Activated naive CD8-positive, alpha-beta T cell treated with anti-CD3 and anti-CD28 coated beads, Interleukin-2, amount 50 U/mL, for 24 hours (primary cell): ENCODE data around the gene LRRC74A.

ENCODE experiments used
- ATAC-seq: fragments of 150-1000 bp; cut with Tn5 transposase; one replicate; pipeline ENCODE4 v1.10.0; 2021
- DNase-seq: peaks from one replicate; pipeline ENCODE4 v3.0.0; 2021
- H3K27ac Mint-ChIP-seq: one replicate; pipeline ENCODE4 v1.8.0; 2021; ENCODE audit warnings: mild to moderate bottlenecking, mixed read lengths
- H3K27me3 Mint-ChIP-seq: one replicate; pipeline ENCODE4 v1.8.0; 2021; ENCODE audit warnings: mixed read lengths
- H3K36me3 Mint-ChIP-seq: one replicate; pipeline ENCODE4 v1.8.0; 2021; ENCODE audit warnings: low read depth, mixed read lengths
- H3K4me1 Mint-ChIP-seq: one replicate; pipeline ENCODE4 v1.8.0; 2021; ENCODE audit warnings: mixed read lengths
- H3K4me3 Mint-ChIP-seq: one replicate; pipeline ENCODE4 v1.8.0; 2021; ENCODE audit warnings: mild to moderate bottlenecking, moderate library complexity, mixed read lengths
- H3K9me3 Mint-ChIP-seq: one replicate; pipeline ENCODE4 v1.8.0; 2021; ENCODE audit warnings: mixed read lengths

The LRRC74A gene

GRCh38 chr14:76855066-76855465, 28.9 kb downstream of the LRRC74A start:
- no peak for DNase-seq
- no peak overlapping the region for H3K27ac Mint-ChIP-seq
- H3K4me1 Mint-ChIP-seq = no peaks in the 10 kb centered on the region
- no peak for ATAC-seq
- no peak overlapping the region for H3K4me3 Mint-ChIP-seq
- H3K9me3 Mint-ChIP-seq = no peaks in the 10 kb centered on the region
- peaks cover 21% of the 10 kb centered on the region for H3K27me3 Mint-ChIP-seq
- no peaks in the 10 kb centered on the region for H3K36me3 Mint-ChIP-seq

- peaks cover 21% of the 10 kb centered on the region for H3K27me3 Mint-ChIP-seq
Observed at GRCh38 chr14:76856769-76857168, 30.6 kb downstream of the LRRC74A start.

GRCh38 chr14:76861574-76862255, 35.5 kb downstream of the LRRC74A start:
- ATAC-seq (no peak), DNase-seq (no peak)
- peaks cover 5% of the 10 kb centered on the region for H3K27me3 Mint-ChIP-seq
- H3K27ac Mint-ChIP-seq = no peak overlapping the region
- peaks cover 22% of the 10 kb centered on the region for H3K4me1 Mint-ChIP-seq
- H3K9me3 Mint-ChIP-seq = no peaks in the 10 kb centered on the region
- no peak overlapping the region for H3K4me3 Mint-ChIP-seq
- H3K36me3 Mint-ChIP-seq = no peaks in the 10 kb centered on the region

More at GRCh38 chr14:76856769-76857168, 30.6 kb downstream of the LRRC74A start:
- ATAC-seq (no peak), DNase-seq (no peak)
- Mint-ChIP-seq H3K4me3 (no peak overlapping the region), H3K9me3 (no peaks in the 10 kb centered on the region), H3K27ac (no peak overlapping the region), H3K36me3 (no peaks in the 10 kb centered on the region), H3K4me1 (no peaks in the 10 kb centered on the region)

- ATAC-seq (no peak), DNase-seq (no peak)
- peaks cover 2% of the 10 kb centered on the region for H3K27me3 Mint-ChIP-seq
- no peak overlapping the region for H3K27ac Mint-ChIP-seq
- peaks cover 27% of the 10 kb centered on the region for H3K4me1 Mint-ChIP-seq
- H3K4me3 Mint-ChIP-seq = no peak overlapping the region
- H3K36me3 Mint-ChIP-seq = no peaks in the 10 kb centered on the region
- no peaks in the 10 kb centered on the region for H3K9me3 Mint-ChIP-seq
Observed at GRCh38 chr14:76862546-76863282, 36.5 kb downstream of the LRRC74A start.

GRCh38 chr14:76863724-76864407, 37.7 kb downstream of the LRRC74A start:
- Mint-ChIP-seq H3K27me3 (peaks cover 2% of the 10 kb centered on the region), H3K36me3 (no peaks in the 10 kb centered on the region), H3K9me3 (no peaks in the 10 kb centered on the region), H3K4me1 (peaks cover 32% of the 10 kb centered on the region), H3K27ac (no peak overlapping the region), H3K4me3 (no peak overlapping the region)
- DNase-seq (no peak), ATAC-seq (peak; percentile 13)

GRCh38 chr14:76866456-76866855, 40.2 kb downstream of the LRRC74A start:
- peaks cover 32% of the 10 kb centered on the region for H3K4me1 Mint-ChIP-seq
- no peaks in the 10 kb centered on the region for H3K27me3 Mint-ChIP-seq
- no peaks in the 10 kb centered on the region for H3K36me3 Mint-ChIP-seq
- no peak overlapping the region for H3K27ac Mint-ChIP-seq
- H3K4me3 Mint-ChIP-seq = no peak overlapping the region
- DNase-seq = no peak
- H3K9me3 Mint-ChIP-seq = no peaks in the 10 kb centered on the region
- no peak for ATAC-seq

- Mint-ChIP-seq H3K27ac (no peak overlapping the region), H3K9me3 (no peaks in the 10 kb centered on the region), H3K27me3 (no peaks in the 10 kb centered on the region), H3K4me1 (peaks cover 30% of the 10 kb centered on the region), H3K36me3 (no peaks in the 10 kb centered on the region), H3K4me3 (no peak overlapping the region)
- ATAC-seq (peak; percentile 50), DNase-seq (peak; percentile 25)
Observed at GRCh38 chr14:76867516-76868453, 41.6 kb downstream of the LRRC74A start.

GRCh38 chr14:76868454-76869170, 42.4 kb downstream of the LRRC74A start:
- no peaks in the 10 kb centered on the region for H3K27me3 Mint-ChIP-seq
- ATAC-seq (no peak), DNase-seq (no peak)
- H3K9me3 Mint-ChIP-seq = no peaks in the 10 kb centered on the region
- H3K4me1 Mint-ChIP-seq = peaks cover 23% of the 10 kb centered on the region
- H3K36me3 Mint-ChIP-seq = no peaks in the 10 kb centered on the region
- H3K27ac Mint-ChIP-seq = no peak overlapping the region
- no peak overlapping the region for H3K4me3 Mint-ChIP-seq

- Mint-ChIP-seq H3K4me3 (no peak overlapping the region), H3K4me1 (peaks cover 10% of the 10 kb centered on the region), H3K36me3 (no peaks in the 10 kb centered on the region), H3K27me3 (no peaks in the 10 kb centered on the region), H3K27ac (no peak overlapping the region), H3K9me3 (no peaks in the 10 kb centered on the region)
- ATAC-seq (no peak), DNase-seq (no peak)
Observed at GRCh38 chr14:76870166-76870565, 44.0 kb downstream of the LRRC74A start.

GRCh38 chr14:76872796-76873432, 46.7 kb downstream of the LRRC74A start:
- Mint-ChIP-seq H3K4me1 (peaks cover 4% of the 10 kb centered on the region), H3K27me3 (no peaks in the 10 kb centered on the region), H3K27ac (no peak overlapping the region), H3K4me3 (no peak overlapping the region), H3K9me3 (no peaks in the 10 kb centered on the region), H3K36me3 (no peaks in the 10 kb centered on the region)
- ATAC-seq (peak; percentile 53), DNase-seq (peak; percentile 69)

- no peak for DNase-seq
- Mint-ChIP-seq H3K36me3 (no peaks in the 10 kb centered on the region), H3K9me3 (no peaks in the 10 kb centered on the region), H3K4me3 (no peak overlapping the region), H3K4me1 (no peaks in the 10 kb centered on the region), H3K27me3 (no peaks in the 10 kb centered on the region), H3K27ac (no peak overlapping the region)
- no peak for ATAC-seq
Observed at GRCh38 chr14:76874734-76875133, 48.5 kb downstream of the LRRC74A start.

GRCh38 chr14:76876076-76876475, 49.9 kb downstream of the LRRC74A start:
- H3K9me3 Mint-ChIP-seq = no peaks in the 10 kb centered on the region
- no peak overlapping the region for H3K27ac Mint-ChIP-seq
- no peak overlapping the region for H3K4me3 Mint-ChIP-seq
- H3K27me3 Mint-ChIP-seq = no peaks in the 10 kb centered on the region
- DNase-seq = peak; percentile 55
- H3K36me3 Mint-ChIP-seq = no peaks in the 10 kb centered on the region
- peak; percentile 66 for ATAC-seq
- H3K4me1 Mint-ChIP-seq = no peaks in the 10 kb centered on the region

GRCh38 chr14:76877871-76878270, 51.7 kb downstream of the LRRC74A start:
- Mint-ChIP-seq H3K4me3 (no peak overlapping the region), H3K27me3 (no peaks in the 10 kb centered on the region)
- no peak for ATAC-seq

More at GRCh38 chr14:76877871-76878270, 51.7 kb downstream of the LRRC74A start:
- H3K9me3 Mint-ChIP-seq = no peaks in the 10 kb centered on the region
- no peak for DNase-seq
- no peaks in the 10 kb centered on the region for H3K36me3 Mint-ChIP-seq
- H3K4me1 Mint-ChIP-seq = no peaks in the 10 kb centered on the region
- H3K27ac Mint-ChIP-seq = no peak overlapping the region
